Hepatocyte (in vitro differentiated cells): ENCODE results near the gene STEAP4. TPM values are rescaled to one million over a fixed set of nuclear protein-coding genes. Genes with fewer than 3 reads are reported as not detected.

Source experiments
- DNase-seq: peaks from one replicate; pipeline ENCODE4 v3.0.0-alpha.2; 2016; ENCODE audit warnings: low spot score
- H2AFZ ChIP-seq: fragments of 200-600 bp; sonication (generic); 2 replicates; pipeline ENCODE4 v1.6.0; 2016; ENCODE audit warnings: antibody characterized with exemption, mild to moderate bottlenecking
- H3K27ac ChIP-seq: fragments of 200-600 bp; sonication (generic); 2 replicates; pipeline ENCODE4 v1.5.1; 2016; ENCODE audit warnings: mild to moderate bottlenecking
- H3K27me3 ChIP-seq: fragments of 200-600 bp; sonication (generic); 2 replicates; pipeline ENCODE4 v1.6.1; 2016
- H3K36me3 ChIP-seq: fragments of 200-600 bp; sonication (generic); replicated peaks from 2 replicates; pipeline ENCODE4 v1.5.1; 2016; ENCODE audit warnings: low read depth; ENCODE audit not compliant: insufficient read depth
- H3K4me1 ChIP-seq: fragments of 200-600 bp; sonication (generic); 2 replicates; pipeline ENCODE4 v1.5.1; 2016; ENCODE audit warnings: mild to moderate bottlenecking, moderate library complexity; ENCODE audit not compliant: insufficient read depth
- H3K4me2 ChIP-seq: fragments of 200-600 bp; sonication (generic); 2 replicates; pipeline ENCODE4 v1.6.0; 2016
- H3K4me3 ChIP-seq: fragments of 200-600 bp; sonication (generic); 2 replicates; pipeline ENCODE4 v1.5.1; 2016; ENCODE audit warnings: mild to moderate bottlenecking
- H3K79me2 ChIP-seq: fragments of 200-600 bp; sonication (generic); 2 replicates; pipeline ENCODE4 v1.6.0; 2017; ENCODE audit warnings: mild to moderate bottlenecking
- H3K9me2 ChIP-seq: fragments of 200-600 bp; sonication (generic); replicated peaks from 2 replicates; pipeline ENCODE4 v1.6.0; 2017; ENCODE audit warnings: mild to moderate bottlenecking; ENCODE audit not compliant: insufficient read depth
- H3K9me3 ChIP-seq: fragments of 200-600 bp; sonication (generic); 2 replicates; pipeline ENCODE4 v1.5.1; 2016; ENCODE audit warnings: low read depth, mild to moderate bottlenecking
- H4K20me1 ChIP-seq: fragments of 200-600 bp; sonication (generic); 2 replicates; pipeline ENCODE4 v1.6.0; 2016; ENCODE audit warnings: mild to moderate bottlenecking; ENCODE audit not compliant: insufficient read depth, poor library complexity, severe bottlenecking
- CTCF ChIP-seq: fragments of 200-600 bp; sonication (generic); IDR thresholded peaks from 2 replicates; pipeline ENCODE4 v1.5.1; 2016; ENCODE audit warnings: antibody characterized with exemption, mild to moderate bottlenecking; ENCODE audit not compliant: poor library complexity
- EZH2 ChIP-seq: fragments of 200-600 bp; sonication (generic); IDR thresholded peaks from 2 replicates; pipeline ENCODE4 v1.6.1; 2016; ENCODE audit warnings: antibody characterized with exemption, mild to moderate bottlenecking, borderline replicate concordance
- EZH2phosphoT487 ChIP-seq: fragments of 200-600 bp; sonication (generic); IDR thresholded peaks from one replicate; pipeline ENCODE4 v1.6.1; 2018; ENCODE audit warnings: antibody characterized with exemption, mild to moderate bottlenecking, low read depth, moderate library complexity; ENCODE audit not compliant: unreplicated experiment, severe bottlenecking
- WGBS: methylation state at CpG from one replicate; pipeline ENCODE4 v1.1.6; 2016; ENCODE audit warnings: low lambda C conversion rate; ENCODE audit errors: missing lambda C conversion rate; 5-methylcytosine and 5-hydroxymethylcytosine counted together
- polyA plus RNA-seq: library from polyadenylated mRNA; unstranded; fragments of >200 nt; fragmentation: Nextera tagmentation; extraction: Ambion mirVana; gene quantifications from 2 replicates; pipeline ENCODE4 v1.2.1, GENCODE V29; 2016
- total RNA-seq: library from RNA; depleted of rRNA; stranded (reverse); fragments of >200 nt; gene quantifications from 2 replicates; pipeline ENCODE4 v1.2.3, GENCODE V29; 2014

Gene STEAP4
- total and polyA plus RNA-seq, 2 experiments from 2014 or later, result 1.1 TPM; not detected in 1

GRCh38 chr7:88230646-88231045, 76.0 kb downstream of the STEAP4 start:
- no peak overlapping the region for H3K4me2 ChIP-seq
- no peak for TF ChIP-seq EZH2
- no peak for TF ChIP-seq EZH2phosphoT487
- TF ChIP-seq CTCF, result no peak
- H3K27me3 ChIP-seq, result no peaks in the 10 kb centered on the region
- no peak overlapping the region for H3K27ac ChIP-seq
- no peak for DNase-seq
- H3K4me1 ChIP-seq, result peaks cover 10% of the 10 kb centered on the region
- no peaks in the 10 kb centered on the region for H3K9me2 ChIP-seq
- no peak overlapping the region for H2AFZ ChIP-seq
- H3K9me3 ChIP-seq, result no peaks in the 10 kb centered on the region
- H3K4me3 ChIP-seq, result no peak overlapping the region
- WGBS, result 79% methylated on average over 5 of the region's 5 CpGs
- H3K79me2 ChIP-seq, result no peaks in the 10 kb centered on the region
- no peaks in the 10 kb centered on the region for H4K20me1 ChIP-seq
- no peaks in the 10 kb centered on the region for H3K36me3 ChIP-seq

- 71% methylated on average over 4 of the region's 4 CpGs for WGBS
- H3K4me2 ChIP-seq, result peak overlapping the region; percentile 28
- H3K4me1 ChIP-seq, result peaks cover 10% of the 10 kb centered on the region
- peak overlapping the region; percentile 22 for H3K27ac ChIP-seq
- H2AFZ ChIP-seq, result no peak overlapping the region
- no peak overlapping the region for H3K4me3 ChIP-seq
- H4K20me1 ChIP-seq, result no peaks in the 10 kb centered on the region
- no peaks in the 10 kb centered on the region for H3K9me3 ChIP-seq
- no peak for TF ChIP-seq CTCF
- TF ChIP-seq EZH2phosphoT487, result no peak
- TF ChIP-seq EZH2, result no peak
- no peaks in the 10 kb centered on the region for H3K9me2 ChIP-seq
- DNase-seq, result peak; percentile 27
- no peaks in the 10 kb centered on the region for H3K36me3 ChIP-seq
- no peaks in the 10 kb centered on the region for H3K27me3 ChIP-seq
- H3K79me2 ChIP-seq, result no peaks in the 10 kb centered on the region
These were observed 77.2 kb downstream of the STEAP4 start for GRCh38 chr7:88229302-88229995.

GRCh38 chr7:88226886-88227516, 79.7 kb downstream of the STEAP4 start:
- WGBS, result 47% methylated on average over 6 of the region's 6 CpGs
- H3K36me3 ChIP-seq, result no peaks in the 10 kb centered on the region
- no peaks in the 10 kb centered on the region for H3K27me3 ChIP-seq
- TF ChIP-seq CTCF, result no peak
- no peak for TF ChIP-seq EZH2
- no peak for TF ChIP-seq EZH2phosphoT487
- H3K9me2 ChIP-seq, result no peaks in the 10 kb centered on the region
- H3K79me2 ChIP-seq, result no peaks in the 10 kb centered on the region
- H2AFZ ChIP-seq, result no peak overlapping the region
- H4K20me1 ChIP-seq, result no peaks in the 10 kb centered on the region
- H3K4me3 ChIP-seq, result no peak overlapping the region
- peak; percentile 76 for DNase-seq
- peak overlapping the region; percentile 52 for H3K4me2 ChIP-seq
- peaks cover 10% of the 10 kb centered on the region for H3K4me1 ChIP-seq
- peak overlapping the region; percentile 57 for H3K27ac ChIP-seq
- H3K9me3 ChIP-seq, result no peaks in the 10 kb centered on the region
